ENCODE measurements around the gene BCDIN3D. TPM values are rescaled to one million over a fixed set of nuclear protein-coding genes. Genes with fewer than 3 reads are reported as not detected.

BCDIN3D gene
- total RNA-seq, 2 donors from 2014 or later, result 1.8 to 2.0 TPM

- H3K36me3 ChIP-seq, result no peaks in the 10 kb centered on the region
- H3K9me3 ChIP-seq, result no peaks in the 10 kb centered on the region
- no peaks in the 10 kb centered on the region for H3K27me3 ChIP-seq
- no peak overlapping the region for H3K27ac ChIP-seq
- H3K4me3 ChIP-seq, result no peak overlapping the region
- no peak for DNase-seq (ENCODE audit: low spot score)
- no peaks in the 10 kb centered on the region for H3K4me1 ChIP-seq
- no peak for TF ChIP-seq CTCF (IDR thresholded peaks at IDR 0.05)
Measured at GRCh38 chr12:49889361-49890095, 46.6 kb upstream of the BCDIN3D start.

GRCh38 chr12:49888461-49889151 lies 45.7 kb upstream of the BCDIN3D start:
- Histone ChIP-seq H3K27ac (no peak overlapping the region), H3K9me3 (no peaks in the 10 kb centered on the region), H3K4me1 (no peaks in the 10 kb centered on the region), H3K36me3 (no peaks in the 10 kb centered on the region), H3K27me3 (no peaks in the 10 kb centered on the region), H3K4me3 (no peak overlapping the region)
- no peak for TF ChIP-seq CTCF (IDR thresholded peaks at IDR 0.05)
- DNase-seq (ENCODE audit: low spot score), result no peak

- TF ChIP-seq CTCF (IDR thresholded peaks at IDR 0.05), result no peak
- no peaks in the 10 kb centered on the region for H3K27me3 ChIP-seq
Measured at GRCh38 chr12:49887536-49888401, 44.9 kb upstream of the BCDIN3D start.

GRCh38 chr12:49887091-49887490 lies 44.2 kb upstream of the BCDIN3D start:
- no peak for DNase-seq (ENCODE audit: low spot score)
- TF ChIP-seq CTCF (IDR thresholded peaks at IDR 0.05), result no peak

More at GRCh38 chr12:49887536-49888401, 44.9 kb upstream of the BCDIN3D start:
- no peaks in the 10 kb centered on the region for H3K36me3 ChIP-seq
- H3K4me3 ChIP-seq, result no peak overlapping the region
- H3K4me1 ChIP-seq, result no peaks in the 10 kb centered on the region
- H3K27ac ChIP-seq, result no peak overlapping the region
- H3K9me3 ChIP-seq, result no peaks in the 10 kb centered on the region
- no peak for DNase-seq (ENCODE audit: low spot score)

GRCh38 chr12:49885663-49886461 lies 43.0 kb upstream of the BCDIN3D start:
- no peaks in the 10 kb centered on the region for H3K36me3 ChIP-seq
- no peak for DNase-seq (ENCODE audit: low spot score)
- TF ChIP-seq CTCF (IDR thresholded peaks at IDR 0.05), result no peak

More at GRCh38 chr12:49887091-49887490, 44.2 kb upstream of the BCDIN3D start:
- no peak overlapping the region for H3K27ac ChIP-seq
- H3K4me1 ChIP-seq, result no peaks in the 10 kb centered on the region
- H3K27me3 ChIP-seq, result no peaks in the 10 kb centered on the region
- H3K4me3 ChIP-seq, result no peak overlapping the region
- no peaks in the 10 kb centered on the region for H3K36me3 ChIP-seq
- no peaks in the 10 kb centered on the region for H3K9me3 ChIP-seq

More at GRCh38 chr12:49885663-49886461, 43.0 kb upstream of the BCDIN3D start:
- Histone ChIP-seq H3K9me3 (no peaks in the 10 kb centered on the region), H3K27ac (no peak overlapping the region), H3K4me1 (no peaks in the 10 kb centered on the region), H3K4me3 (no peak overlapping the region), H3K27me3 (no peaks in the 10 kb centered on the region)

Measured in right atrium auricular region (tissue), 2 donors.